ENCODE results near the gene HAPLN1.

HAPLN1 gene

GRCh38 chr5:83614841-83615240 lies 105.8 kb downstream of the HAPLN1 start:
- no peak for DNase-seq
- Histone ChIP-seq H3K27me3 (replicated peaks; ENCODE audit: insufficient read depth, low read length) (no peaks in the 10 kb centered on the region), H3K36me3 (replicated peaks; ENCODE audit: insufficient read depth, low read length) (no peaks in the 10 kb centered on the region), H2AFZ (ENCODE audit: low read length) (no peak overlapping the region), H3K9me2 (replicated peaks; ENCODE audit: insufficient read depth, low read length) (no peaks in the 10 kb centered on the region), H3K79me2 (ENCODE audit: low read length) (no peaks in the 10 kb centered on the region), H3K4me2 (ENCODE audit: low read depth, low read length) (no peak overlapping the region), H3F3A (ENCODE audit: insufficient read depth, low read length) (no peaks in the 10 kb centered on the region), H3K9ac (ENCODE audit: low read length) (no peak overlapping the region), H3K4me3 (ENCODE audit: low read length) (no peak overlapping the region), H3K27ac (ENCODE audit: low read length) (no peak overlapping the region), H3K9me3 (replicated peaks; ENCODE audit: insufficient read depth, low read length) (no peaks in the 10 kb centered on the region), H4K20me1 (ENCODE audit: insufficient read depth, low read length) (no peaks in the 10 kb centered on the region), H3K4me1 (ENCODE audit: low read length) (no peaks in the 10 kb centered on the region)
- TF ChIP-seq EZH2phosphoT487 (IDR thresholded peaks at IDR 0.05; ENCODE audit: low read length) (no peak), CTCF (IDR thresholded peaks at IDR 0.05; ENCODE audit: low read length) (no peak), EZH2 (optimal IDR thresholded peaks at IDR 0.05; ENCODE audit: low read depth, low read length) (no peak)

GRCh38 chr5:83608122-83608521 lies 112.5 kb downstream of the HAPLN1 start:
- Histone ChIP-seq H3F3A (ENCODE audit: insufficient read depth, low read length) (no peaks in the 10 kb centered on the region), H3K27me3 (replicated peaks; ENCODE audit: insufficient read depth, low read length) (no peaks in the 10 kb centered on the region), H3K4me3 (ENCODE audit: low read length) (no peak overlapping the region), H3K4me2 (ENCODE audit: low read depth, low read length) (no peak overlapping the region), H3K9me2 (replicated peaks; ENCODE audit: insufficient read depth, low read length) (no peaks in the 10 kb centered on the region), H3K36me3 (replicated peaks; ENCODE audit: insufficient read depth, low read length) (no peaks in the 10 kb centered on the region), H3K9me3 (replicated peaks; ENCODE audit: insufficient read depth, low read length) (no peaks in the 10 kb centered on the region), H3K4me1 (ENCODE audit: low read length) (no peaks in the 10 kb centered on the region), H4K20me1 (ENCODE audit: insufficient read depth, low read length) (no peaks in the 10 kb centered on the region), H2AFZ (ENCODE audit: low read length) (no peak overlapping the region), H3K79me2 (ENCODE audit: low read length) (no peaks in the 10 kb centered on the region), H3K27ac (ENCODE audit: low read length) (no peak overlapping the region), H3K9ac (ENCODE audit: low read length) (no peak overlapping the region)
- DNase-seq, result peak; percentile 33
- TF ChIP-seq CTCF (IDR thresholded peaks at IDR 0.05; ENCODE audit: low read length) (peak; percentile 49), EZH2phosphoT487 (IDR thresholded peaks at IDR 0.05; ENCODE audit: low read length) (no peak)

- TF ChIP-seq EZH2phosphoT487 (IDR thresholded peaks at IDR 0.05; ENCODE audit: low read length) (no peak), EZH2 (optimal IDR thresholded peaks at IDR 0.05; ENCODE audit: low read depth, low read length) (no peak), CTCF (IDR thresholded peaks at IDR 0.05; ENCODE audit: low read length) (no peak)
- no peaks in the 10 kb centered on the region for H4K20me1 ChIP-seq (ENCODE audit: insufficient read depth, low read length)
- H3K9me3 ChIP-seq (replicated peaks; ENCODE audit: insufficient read depth, low read length), result no peaks in the 10 kb centered on the region
- no peaks in the 10 kb centered on the region for H3K4me1 ChIP-seq (ENCODE audit: low read length)
- H3K9ac ChIP-seq (ENCODE audit: low read length), result no peak overlapping the region
- H3F3A ChIP-seq (ENCODE audit: insufficient read depth, low read length), result no peaks in the 10 kb centered on the region
- no peaks in the 10 kb centered on the region for H3K36me3 ChIP-seq (replicated peaks; ENCODE audit: insufficient read depth, low read length)
- no peaks in the 10 kb centered on the region for H3K79me2 ChIP-seq (ENCODE audit: low read length)
- H2AFZ ChIP-seq (ENCODE audit: low read length), result no peak overlapping the region
- no peaks in the 10 kb centered on the region for H3K9me2 ChIP-seq (replicated peaks; ENCODE audit: insufficient read depth, low read length)
- H3K4me3 ChIP-seq (ENCODE audit: low read length), result no peak overlapping the region
- DNase-seq, result no peak
- H3K27ac ChIP-seq (ENCODE audit: low read length), result no peak overlapping the region
- no peak overlapping the region for H3K4me2 ChIP-seq (ENCODE audit: low read depth, low read length)
- no peaks in the 10 kb centered on the region for H3K27me3 ChIP-seq (replicated peaks; ENCODE audit: insufficient read depth, low read length)
Measured at GRCh38 chr5:83595217-83595616, 125.4 kb downstream of the HAPLN1 start.
